Right atrium auricular region (tissue), 2 donors: Measurements from ENCODE around the gene TAS2R3. TPM values are rescaled to one million over a fixed set of nuclear protein-coding genes. Genes with fewer than 3 reads are reported as not detected.

ENCODE experiments used
- DNase-seq: peaks from one replicate; pipeline ENCODE4 v3.0.0-alpha.2; 2019; ENCODE audit warnings: low spot score
- H3K27ac ChIP-seq, 2 donors: fragments of 200-600 bp; sonication (generic); 1 replicate in 1 of 2; 2 replicates in 1 of 2; pipeline ENCODE4 v1.5.1; 2016 to 2019
- H3K27me3 ChIP-seq, 2 donors: fragments of 200-600 bp; sonication (generic); one replicate each; pipeline versions ENCODE4 v1.5.1 to v1.6.0; 2017 to 2019
- H3K36me3 ChIP-seq: fragments of 200-600 bp; sonication (generic); one replicate; pipeline ENCODE4 v1.5.1; 2016
- H3K4me1 ChIP-seq, 2 donors: fragments of 200-600 bp; sonication (generic); one replicate each; pipeline versions ENCODE4 v1.5.1 to v1.6.0; 2017 to 2019
- H3K4me3 ChIP-seq, 2 donors: fragments of 200-600 bp; sonication (generic); 1 replicate in 1 of 2; 2 replicates in 1 of 2; pipeline ENCODE4 v1.5.1; 2017 to 2019; ENCODE audit warnings: mild to moderate bottlenecking in 1 of 2, moderate library complexity in 1 of 2
- H3K9me3 ChIP-seq, 2 donors: fragments of 200-600 bp; sonication (generic); one replicate each; pipeline ENCODE4 v1.5.1; 2019
- CTCF ChIP-seq, 2 donors: fragments of 200-600 bp; sonication (generic); IDR thresholded peaks; one replicate each; pipeline ENCODE4 v1.5.1; 2019; ENCODE audit warnings: antibody characterized with exemption in 2 of 2
- total RNA-seq, 2 donors: library from RNA; depleted of rRNA; stranded (reverse); fragments of >200 nt; gene quantifications; one replicate each; pipeline ENCODE4 v1.1.0, GENCODE V29; 2016

Gene TAS2R3
- total RNA-seq, 2 donors from 2014 or later: not detected

GRCh38 chr7:141789917-141790316 is 26.0 kb downstream of the TAS2R3 start, which contains the start of gene TAS2R5:
Gene TAS2R5 (plus strand): TSS chr7:141790217. CDS start chr7:141790362, 145 bp downstream.
- H3K4me3 ChIP-seq: no peak within 1 kb of the TSS
- no peaks in the 10 kb centered on the region for H3K27me3 ChIP-seq
- DNase-seq: no peak
- no peaks in the 10 kb centered on the region for H3K4me1 ChIP-seq
- no peak within 1 kb of the TSS for H3K27ac ChIP-seq
- TF ChIP-seq CTCF (IDR thresholded peaks at IDR 0.05): no peak
- H3K9me3 ChIP-seq: no peaks in the 10 kb centered on the region
- no peaks in the 10 kb centered on the region for H3K36me3 ChIP-seq

GRCh38 chr7:141792526-141792925 is 28.6 kb downstream of the TAS2R3 start:
- no peak for DNase-seq
- H3K27me3 ChIP-seq: no peaks in the 10 kb centered on the region
- TF ChIP-seq CTCF (IDR thresholded peaks at IDR 0.05): no peak
- no peaks in the 10 kb centered on the region for H3K4me1 ChIP-seq
- H3K9me3 ChIP-seq: no peaks in the 10 kb centered on the region
- no peaks in the 10 kb centered on the region for H3K36me3 ChIP-seq
- H3K4me3 ChIP-seq: no peak overlapping the region
- H3K27ac ChIP-seq: no peak overlapping the region

Other genes starting within 250 kb of the TAS2R3 start
- gene AGK, start 212.7 kb upstream of the TAS2R3 start, total RNA-seq: 10 to 100 TPM; 24.2 to 41.9 TPM
- gene DENND11, start 61.9 kb upstream of the TAS2R3 start, total RNA-seq: 10 to 100 TPM in 1 of 2 donors, 1 to 10 TPM in 1; 6.5 to 10.6 TPM
- not detected for gene WEE2, start 55.7 kb upstream of the TAS2R3 start, total RNA-seq
- gene SSBP1, start 25.7 kb upstream of the TAS2R3 start, total RNA-seq: 100 to 1,000 TPM; 102 to 119 TPM
- gene TAS2R4, start 12.6 kb downstream of the TAS2R3 start, total RNA-seq: under 1 TPM in 1 of 2 donors, not detected in 1; 0.31 TPM
- under 1 TPM in 1 of 2 donors, not detected in 1; 0.59 TPM for gene TAS2R5, start 26.1 kb downstream of the TAS2R3 start, total RNA-seq
- not detected for gene PRSS37, start 77.4 kb downstream of the TAS2R3 start, total RNA-seq
- gene OR9A4, start 152.3 kb downstream of the TAS2R3 start, total RNA-seq: not detected
- gene CLEC5A, start 182.9 kb downstream of the TAS2R3 start, total RNA-seq: 1 to 10 TPM; 1.0 to 1.7 TPM
- not detected for gene TAS2R38, start 209.7 kb downstream of the TAS2R3 start, total RNA-seq
- 1 to 10 TPM in 1 of 2 donors, under 1 TPM in 1; 0.30 to 1.5 TPM for gene MGAM, start 231.8 kb downstream of the TAS2R3 start, total RNA-seq